ENCODE data around the gene PREP.

PREP gene

GRCh38 chr6:105402090-105402938 lies 568 bp downstream of the PREP start:
- peak overlapping the region; percentile 34 for H4K91ac ChIP-seq (ENCODE audit: low read length)
- H3K14ac ChIP-seq (ENCODE audit: low read length in 2 of 2): peak overlapping the region in 1 of 2 experiments; percentile 95
- H3K36me3 ChIP-seq (ENCODE audit: control insufficient read depth in 1 of 2, insufficient read depth in 2 of 2, low read depth in 1 of 2, low read length in 2 of 2): no peaks in the 10 kb centered on the region
- H3K23ac ChIP-seq (ENCODE audit: low read length in 2 of 2): peak overlapping the region in 1 of 2 experiments; percentile 34
- peak overlapping the region; percentile 5 for H2BK5ac ChIP-seq (ENCODE audit: low read depth, low read length, poor library complexity, severe bottlenecking)
- H3K4me1 ChIP-seq (ENCODE audit: control insufficient read depth, insufficient read depth, low read depth, low read length): no peaks in the 10 kb centered on the region
- peaks cover 0 to 3% of the 10 kb centered on the region in 2 experiments for H3K27me3 ChIP-seq (ENCODE audit: control insufficient read depth in 1 of 2, insufficient read depth in 1 of 2, low read length in 2 of 2)
- peak overlapping the region; percentile 84 for H4K8ac ChIP-seq (ENCODE audit: low read length)
- H3K4me2 ChIP-seq (ENCODE audit: low read length, poor library complexity, severe bottlenecking): peak overlapping the region; percentile 50
- H2BK12ac ChIP-seq (ENCODE audit: low read length in 2 of 2): peak overlapping the region in 1 of 2 experiments; percentile 21
- no peaks in the 10 kb centered on the region for H3K9me3 ChIP-seq (ENCODE audit: control insufficient read depth, low read length)
- WGBS: 3% methylated on average over 29 of the region's 48 CpGs
- H3K79me1 ChIP-seq (replicated peaks; ENCODE audit: low read length, poor library complexity, severe bottlenecking): peaks cover 17% of the 10 kb centered on the region
- no peak overlapping the region for H3K27ac ChIP-seq (ENCODE audit: low read length, poor library complexity, severe bottlenecking)
- peak overlapping the region; percentile 79 for H2AFZ ChIP-seq (ENCODE audit: low read depth, low read length)
- no peak overlapping the region for H2AK5ac ChIP-seq (ENCODE audit: low read length, severe bottlenecking)
- H3K4ac ChIP-seq (ENCODE audit: low read depth in 1 of 2, low read length in 2 of 2): peak overlapping the region in 1 of 2 experiments; percentile 60
- no peak overlapping the region for H2BK120ac ChIP-seq (ENCODE audit: low read depth, low read length)
- H3K18ac ChIP-seq (ENCODE audit: low read depth in 1 of 2, low read length in 2 of 2): peak overlapping the region; percentile 80 to 94
- H3K4me3 ChIP-seq (ENCODE audit: insufficient read depth in 1 of 2, low read depth in 1 of 2, low read length in 2 of 2): peak overlapping the region; percentile 95
- DNase-seq: peak; percentile 68
- peak overlapping the region; percentile 88 for H3K9ac ChIP-seq (ENCODE audit: low read length)
- no peak overlapping the region for H2BK15ac ChIP-seq (ENCODE audit: low read depth, poor library complexity, severe bottlenecking)

GRCh38 chr6:105401247-105402089 lies 1.4 kb downstream of the PREP start:
- Histone ChIP-seq H3K4me3 (ENCODE audit: insufficient read depth in 1 of 2, low read depth in 1 of 2, low read length in 2 of 2) (peak overlapping the region in 1 of 2 experiments; percentile 95), H4K8ac (ENCODE audit: low read length) (no peak overlapping the region), H3K4me2 (ENCODE audit: low read length, poor library complexity, severe bottlenecking) (peak overlapping the region; percentile 50), H3K36me3 (ENCODE audit: control insufficient read depth in 1 of 2, insufficient read depth in 2 of 2, low read depth in 1 of 2, low read length in 2 of 2) (peaks cover 0 to 3% of the 10 kb centered on the region in 2 experiments), H3K4me1 (ENCODE audit: control insufficient read depth, insufficient read depth, low read depth, low read length) (no peaks in the 10 kb centered on the region), H3K79me1 (replicated peaks; ENCODE audit: low read length, poor library complexity, severe bottlenecking) (peaks cover 20% of the 10 kb centered on the region), H3K27ac (ENCODE audit: low read length, poor library complexity, severe bottlenecking) (no peak overlapping the region), H2BK15ac (ENCODE audit: low read depth, poor library complexity, severe bottlenecking) (no peak overlapping the region), H2AFZ (ENCODE audit: low read depth, low read length) (no peak overlapping the region), H3K23ac (ENCODE audit: low read length in 2 of 2) (no peak overlapping the region), H3K9me3 (ENCODE audit: control insufficient read depth, low read length) (no peaks in the 10 kb centered on the region), H3K9ac (ENCODE audit: low read length) (peak overlapping the region; percentile 88), H3K18ac (ENCODE audit: low read depth in 1 of 2, low read length in 2 of 2) (no peak overlapping the region), H2BK12ac (ENCODE audit: low read length in 2 of 2) (no peak overlapping the region), H3K4ac (ENCODE audit: low read depth in 1 of 2, low read length in 2 of 2) (no peak overlapping the region), H4K91ac (ENCODE audit: low read length) (no peak overlapping the region), H2BK120ac (ENCODE audit: low read depth, low read length) (no peak overlapping the region), H3K27me3 (ENCODE audit: control insufficient read depth in 1 of 2, insufficient read depth in 1 of 2, low read length in 2 of 2) (peaks cover 0 to 3% of the 10 kb centered on the region in 2 experiments), H2BK5ac (ENCODE audit: low read depth, low read length, poor library complexity, severe bottlenecking) (no peak overlapping the region), H2AK5ac (ENCODE audit: low read length, severe bottlenecking) (no peak overlapping the region), H3K14ac (ENCODE audit: low read length in 2 of 2) (no peak overlapping the region)
- WGBS: 52% methylated on average over 5 of the region's 8 CpGs
- DNase-seq: no peak

GRCh38 chr6:105400501-105400900 lies 2.4 kb downstream of the PREP start:
- WGBS: 90% methylated on average over 3 of the region's 3 CpGs
- no peak for DNase-seq
- no peak overlapping the region for H2AFZ ChIP-seq (ENCODE audit: low read depth, low read length)

GRCh38 chr6:105398859-105399258 lies 4.0 kb downstream of the PREP start:
- peaks cover 20% of the 10 kb centered on the region for H3K79me1 ChIP-seq (replicated peaks; ENCODE audit: low read length, poor library complexity, severe bottlenecking)
- no peak overlapping the region for H2BK15ac ChIP-seq (ENCODE audit: low read depth, poor library complexity, severe bottlenecking)
- no peak overlapping the region for H3K27ac ChIP-seq (ENCODE audit: low read length, poor library complexity, severe bottlenecking)
- no peak overlapping the region for H4K91ac ChIP-seq (ENCODE audit: low read length)
- H3K23ac ChIP-seq (ENCODE audit: low read length in 2 of 2): no peak overlapping the region
- no peak overlapping the region for H3K18ac ChIP-seq (ENCODE audit: low read depth in 1 of 2, low read length in 2 of 2)
- H3K9ac ChIP-seq (ENCODE audit: low read length): no peak overlapping the region
- H2AFZ ChIP-seq (ENCODE audit: low read depth, low read length): no peak overlapping the region
- H3K27me3 ChIP-seq (ENCODE audit: control insufficient read depth in 1 of 2, insufficient read depth in 1 of 2, low read length in 2 of 2): no peaks in the 10 kb centered on the region
- 96% methylated on average over 5 of the region's 5 CpGs for WGBS
- no peak overlapping the region for H3K4me2 ChIP-seq (ENCODE audit: low read length, poor library complexity, severe bottlenecking)
- no peak overlapping the region for H2AK5ac ChIP-seq (ENCODE audit: low read length, severe bottlenecking)
- H3K9me3 ChIP-seq (ENCODE audit: control insufficient read depth, low read length): no peaks in the 10 kb centered on the region
- H3K4me3 ChIP-seq (ENCODE audit: insufficient read depth in 1 of 2, low read depth in 1 of 2, low read length in 2 of 2): no peak overlapping the region
- H3K36me3 ChIP-seq (ENCODE audit: control insufficient read depth in 1 of 2, insufficient read depth in 2 of 2, low read depth in 1 of 2, low read length in 2 of 2): peaks cover 0 to 21% of the 10 kb centered on the region in 2 experiments
- H2BK5ac ChIP-seq (ENCODE audit: low read depth, low read length, poor library complexity, severe bottlenecking): no peak overlapping the region
- no peak overlapping the region for H4K8ac ChIP-seq (ENCODE audit: low read length)
- no peak overlapping the region for H3K14ac ChIP-seq (ENCODE audit: low read length in 2 of 2)
- H2BK120ac ChIP-seq (ENCODE audit: low read depth, low read length): no peak overlapping the region
- no peak overlapping the region for H3K4ac ChIP-seq (ENCODE audit: low read depth in 1 of 2, low read length in 2 of 2)
- H3K4me1 ChIP-seq (ENCODE audit: control insufficient read depth, insufficient read depth, low read depth, low read length): no peaks in the 10 kb centered on the region
- H2BK12ac ChIP-seq (ENCODE audit: low read length in 2 of 2): no peak overlapping the region
- no peak for DNase-seq

More at GRCh38 chr6:105400501-105400900, 2.4 kb downstream of the PREP start:
- Histone ChIP-seq H2BK5ac (ENCODE audit: low read depth, low read length, poor library complexity, severe bottlenecking) (no peak overlapping the region), H2BK15ac (ENCODE audit: low read depth, poor library complexity, severe bottlenecking) (no peak overlapping the region), H2BK120ac (ENCODE audit: low read depth, low read length) (no peak overlapping the region), H3K23ac (ENCODE audit: low read length in 2 of 2) (no peak overlapping the region), H3K27ac (ENCODE audit: low read length, poor library complexity, severe bottlenecking) (no peak overlapping the region), H2AK5ac (ENCODE audit: low read length, severe bottlenecking) (no peak overlapping the region), H4K91ac (ENCODE audit: low read length) (no peak overlapping the region), H3K9me3 (ENCODE audit: control insufficient read depth, low read length) (no peaks in the 10 kb centered on the region), H3K4me2 (ENCODE audit: low read length, poor library complexity, severe bottlenecking) (no peak overlapping the region), H3K36me3 (ENCODE audit: control insufficient read depth in 1 of 2, insufficient read depth in 2 of 2, low read depth in 1 of 2, low read length in 2 of 2) (peaks cover 0 to 12% of the 10 kb centered on the region in 2 experiments), H3K14ac (ENCODE audit: low read length in 2 of 2) (no peak overlapping the region), H4K8ac (ENCODE audit: low read length) (no peak overlapping the region), H3K4ac (ENCODE audit: low read depth in 1 of 2, low read length in 2 of 2) (no peak overlapping the region), H3K79me1 (replicated peaks; ENCODE audit: low read length, poor library complexity, severe bottlenecking) (peaks cover 20% of the 10 kb centered on the region), H3K4me3 (ENCODE audit: insufficient read depth in 1 of 2, low read depth in 1 of 2, low read length in 2 of 2) (no peak overlapping the region), H3K9ac (ENCODE audit: low read length) (no peak overlapping the region), H3K27me3 (ENCODE audit: control insufficient read depth in 1 of 2, insufficient read depth in 1 of 2, low read length in 2 of 2) (peaks cover 0 to 3% of the 10 kb centered on the region in 2 experiments), H2BK12ac (ENCODE audit: low read length in 2 of 2) (no peak overlapping the region), H3K18ac (ENCODE audit: low read depth in 1 of 2, low read length in 2 of 2) (no peak overlapping the region), H3K4me1 (ENCODE audit: control insufficient read depth, insufficient read depth, low read depth, low read length) (no peaks in the 10 kb centered on the region)
